Measurements from ENCODE around the gene ZPR1.
"Not testable (repeated sequence)": the region's sequence is repeated elsewhere in the genome, so short reads cannot be mapped to it uniquely, and the experiment has no call there.

The ZPR1 gene

DNA sequence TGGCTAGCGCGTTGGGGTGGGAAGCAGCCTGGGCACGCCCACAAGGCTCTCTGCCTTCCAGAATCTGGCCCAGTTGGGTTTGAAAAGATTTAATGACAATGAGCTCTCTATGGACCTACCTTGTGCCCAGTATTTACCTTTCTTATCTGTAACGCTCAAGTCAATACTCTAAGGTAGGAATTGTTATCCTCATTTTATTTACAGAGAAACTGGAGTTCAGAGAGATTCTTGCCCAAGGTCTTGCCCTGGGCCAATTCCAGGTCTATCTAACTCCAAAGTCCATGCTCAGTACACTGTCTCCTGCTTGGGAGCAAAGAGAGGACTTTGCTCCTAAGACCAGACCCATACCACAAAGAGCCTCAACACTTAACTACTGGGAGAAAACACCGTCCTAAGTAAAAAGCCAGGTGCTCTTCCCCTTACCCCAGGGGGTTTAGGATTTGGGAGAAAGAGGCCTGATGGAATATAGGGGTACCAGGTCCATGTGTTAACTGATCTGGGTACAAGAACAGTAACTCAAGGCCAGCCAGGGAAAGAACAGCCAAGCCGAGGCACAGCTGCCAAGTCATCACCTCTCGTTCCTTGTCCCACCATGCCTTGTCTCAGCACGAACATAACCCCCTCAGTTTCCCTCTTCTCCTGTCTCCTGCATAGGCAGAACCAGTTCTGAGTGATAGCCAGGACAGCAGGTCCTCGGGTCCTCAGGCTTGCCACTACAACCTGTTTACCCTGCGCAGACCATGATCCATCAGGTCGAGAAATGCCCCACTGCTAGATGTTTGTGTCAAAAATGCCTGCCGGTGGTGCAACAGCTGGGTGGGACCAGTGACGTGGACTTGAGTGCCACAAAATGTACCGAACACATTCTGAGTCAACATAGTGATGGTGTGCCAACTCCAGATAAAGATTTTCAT is 20.7 kb upstream of the ZPR1 start:
- ATAC-seq (no peak), DNase-seq (no peak)
- Mint-ChIP-seq H3K4me1 (no peaks in the 10 kb centered on the region), H3K9me3 (no peaks in the 10 kb centered on the region), H3K4me3 (no peak overlapping the region), H3K27ac (no peak overlapping the region), H3K27me3 (no peaks in the 10 kb centered on the region)

GRCh38 chr11:116807601-116808261 is 19.9 kb upstream of the ZPR1 start:
- Mint-ChIP-seq H3K27ac (no peak overlapping the region), H3K9me3 (no peaks in the 10 kb centered on the region), H3K4me1 (no peaks in the 10 kb centered on the region), H3K4me3 (no peak overlapping the region), H3K27me3 (no peaks in the 10 kb centered on the region)
- DNase-seq (no peak), ATAC-seq (no peak)

DNA sequence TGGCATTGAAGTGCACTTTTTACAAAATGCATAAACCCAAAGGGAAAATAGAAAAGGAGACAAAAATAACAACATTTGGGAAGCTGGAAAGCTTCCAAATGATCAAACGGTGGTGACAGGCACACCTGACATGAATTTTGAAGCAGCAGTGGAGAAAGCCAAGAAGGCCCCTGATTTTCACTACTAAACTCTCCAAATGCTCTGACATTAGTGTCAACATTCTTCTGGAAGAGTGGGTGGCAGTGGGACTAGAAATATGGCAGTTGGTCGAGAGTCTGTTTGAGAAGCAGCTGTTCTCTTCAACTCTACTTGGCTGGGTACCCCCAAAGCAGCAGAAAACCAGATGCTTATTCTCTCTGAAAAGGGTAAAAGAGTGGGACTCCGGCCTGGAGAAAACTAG is 16.2 kb upstream of the ZPR1 start:
- Mint-ChIP-seq H3K4me3 (no peak overlapping the region), H3K4me1 (no peaks in the 10 kb centered on the region), H3K9me3 (no peaks in the 10 kb centered on the region), H3K27ac (no peak overlapping the region), H3K27me3 (peaks cover 4% of the 10 kb centered on the region)
- no peak for DNase-seq
- no peak for ATAC-seq

- H3K4me1 Mint-ChIP-seq, DNase-seq, H3K27ac Mint-ChIP-seq, ATAC-seq, H3K9me3 Mint-ChIP-seq, H3K27me3 Mint-ChIP-seq, H3K4me3 Mint-ChIP-seq: not testable (repeated sequence)
Observed at GRCh38 chr11:116801662-116802061, 13.8 kb upstream of the ZPR1 start.

DNA sequence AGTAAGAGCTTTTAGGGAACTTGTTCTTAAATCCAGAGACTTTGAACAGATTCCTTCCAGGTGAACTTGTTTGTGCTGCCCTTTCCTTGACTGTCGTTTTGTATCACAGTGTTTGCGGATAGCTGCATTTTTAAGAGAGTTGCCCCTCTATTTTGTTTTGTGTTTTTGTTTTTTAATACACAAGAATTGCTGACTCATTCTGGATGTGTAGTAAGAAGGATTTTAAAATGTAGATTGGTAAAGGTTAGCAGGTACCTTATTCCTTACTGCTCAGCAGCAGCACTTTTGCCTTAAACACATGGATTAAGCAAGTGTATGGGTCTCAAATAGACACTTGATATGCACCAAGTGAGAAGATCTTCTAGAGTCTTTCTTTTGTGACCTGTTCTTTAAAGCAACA is 12.8 kb upstream of the ZPR1 start:
- H3K9me3 Mint-ChIP-seq, result no peaks in the 10 kb centered on the region
- H3K4me3 Mint-ChIP-seq, result no peak overlapping the region
- ATAC-seq (no peak), DNase-seq (no peak)
- H3K4me1 Mint-ChIP-seq, result no peaks in the 10 kb centered on the region
- peaks cover 10% of the 10 kb centered on the region for H3K27me3 Mint-ChIP-seq
- H3K27ac Mint-ChIP-seq, result no peak overlapping the region

DNA sequence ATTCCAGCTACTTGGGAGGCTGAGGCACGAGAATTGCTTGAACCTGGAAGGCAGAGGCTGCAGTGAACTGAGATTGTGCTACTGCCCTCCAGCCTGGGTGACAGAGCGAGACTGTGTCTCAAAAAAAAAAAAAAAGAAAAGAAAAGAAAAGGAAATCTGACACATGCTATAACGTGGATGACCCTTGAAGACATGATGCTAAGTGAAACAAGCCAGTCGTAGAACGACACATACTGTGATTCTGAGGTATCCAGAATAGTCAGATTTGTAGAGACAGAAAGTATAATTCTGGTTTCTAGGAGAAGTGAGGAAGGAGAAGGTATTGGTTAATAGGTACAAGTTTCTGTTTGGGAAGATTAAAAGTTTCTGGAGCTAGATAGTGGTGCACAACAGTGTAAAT is 10.5 kb upstream of the ZPR1 start:
- no peaks in the 10 kb centered on the region for H3K9me3 Mint-ChIP-seq
- DNase-seq (no peak), ATAC-seq (peak; percentile 57)
- H3K27ac Mint-ChIP-seq, result no peak overlapping the region
- no peaks in the 10 kb centered on the region for H3K4me1 Mint-ChIP-seq
- H3K4me3 Mint-ChIP-seq, result no peak overlapping the region
- H3K27me3 Mint-ChIP-seq, result peaks cover 18% of the 10 kb centered on the region

DNA sequence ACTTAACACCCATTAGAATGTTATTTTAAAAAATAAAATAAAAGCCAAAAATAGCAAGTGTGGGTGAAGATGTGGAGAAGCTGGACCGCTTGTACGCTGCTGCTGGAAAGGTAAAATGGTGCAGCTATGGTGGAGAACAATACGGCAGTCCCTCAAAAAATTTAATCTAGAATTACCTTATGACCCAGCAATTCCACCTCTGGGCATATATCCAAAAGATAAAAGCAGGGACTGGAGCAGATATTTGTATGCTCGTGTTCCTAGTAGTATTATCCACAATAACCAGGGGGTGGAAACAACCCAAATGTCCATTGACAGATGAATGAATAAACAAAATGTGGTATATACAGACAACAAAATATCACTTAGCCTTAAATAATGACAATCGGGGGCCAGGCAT is 10.0 kb upstream of the ZPR1 start:
- H3K4me1 Mint-ChIP-seq, result no peaks in the 10 kb centered on the region
- DNase-seq (no peak), ATAC-seq (no peak)
- H3K9me3 Mint-ChIP-seq, result no peaks in the 10 kb centered on the region
- H3K4me3 Mint-ChIP-seq, result no peak overlapping the region
- H3K27me3 Mint-ChIP-seq, result peaks cover 18% of the 10 kb centered on the region
- no peak overlapping the region for H3K27ac Mint-ChIP-seq

DNA sequence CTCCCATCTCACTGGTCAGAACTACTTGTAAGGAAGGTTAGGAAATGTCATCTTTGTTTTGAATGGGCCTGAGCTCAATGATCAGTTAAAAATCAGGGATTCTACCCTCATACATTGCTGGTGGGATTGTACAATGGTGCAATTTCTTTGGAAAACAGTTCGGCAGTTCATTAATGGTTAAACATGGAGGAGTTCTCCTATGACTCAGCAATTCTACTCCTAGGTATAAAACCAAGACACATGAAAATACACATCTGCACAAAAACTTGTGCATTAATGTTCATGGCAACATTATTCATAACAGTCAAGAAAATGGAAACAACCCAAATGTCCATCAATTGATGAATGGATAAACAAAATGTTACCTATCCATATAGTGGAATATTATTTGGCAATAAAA is 8.7 kb upstream of the ZPR1 start:
- DNase-seq (no peak), ATAC-seq (no peak)
- Mint-ChIP-seq H3K4me1 (peaks cover 2% of the 10 kb centered on the region), H3K4me3 (no peak overlapping the region), H3K27ac (no peak overlapping the region), H3K27me3 (peaks cover 18% of the 10 kb centered on the region), H3K9me3 (no peaks in the 10 kb centered on the region)

- Mint-ChIP-seq H3K9me3 (no peaks in the 10 kb centered on the region), H3K27me3 (peaks cover 26% of the 10 kb centered on the region), H3K4me1 (peaks cover 13% of the 10 kb centered on the region), H3K4me3 (no peak overlapping the region), H3K27ac (no peak overlapping the region)
- DNase-seq (no peak), ATAC-seq (no peak)
Observed at GRCh38 chr11:116794851-116795250, 7.0 kb upstream of the ZPR1 start.

DNA sequence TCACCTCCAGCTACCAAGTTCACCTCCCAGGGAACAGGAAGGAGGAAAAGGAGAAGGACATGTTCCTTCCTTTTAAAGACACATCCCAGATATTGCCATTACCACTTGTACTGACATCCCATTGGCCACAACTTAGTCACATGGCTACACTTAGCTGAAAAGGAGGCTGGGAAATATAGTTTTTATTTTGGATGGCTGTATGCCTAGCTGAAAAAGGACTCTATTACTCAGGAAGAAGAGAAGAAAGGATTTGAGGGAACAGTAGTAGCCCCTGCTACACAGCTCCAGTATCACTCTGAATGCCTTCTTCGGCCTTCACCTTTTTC is 5.9 kb upstream of the ZPR1 start:
- Mint-ChIP-seq H3K27me3 (peaks cover 20% of the 10 kb centered on the region), H3K4me1 (peaks cover 14% of the 10 kb centered on the region), H3K9me3 (no peaks in the 10 kb centered on the region), H3K4me3 (no peak overlapping the region), H3K27ac (no peak overlapping the region)
- no peak for ATAC-seq
- DNase-seq, result no peak

GRCh38 chr11:116792869-116793771 is 5.3 kb upstream of the ZPR1 start:
- H3K27ac Mint-ChIP-seq, result no peak overlapping the region
- no peak for DNase-seq

GRCh38 chr11:116792144-116792868 is 4.5 kb upstream of the ZPR1 start:
- ATAC-seq, result no peak
- H3K27ac Mint-ChIP-seq, result no peak overlapping the region
- no peak for DNase-seq
- H3K4me1 Mint-ChIP-seq, result peaks cover 21% of the 10 kb centered on the region
- no peak overlapping the region for H3K4me3 Mint-ChIP-seq
- H3K27me3 Mint-ChIP-seq, result peaks cover 17% of the 10 kb centered on the region
- H3K9me3 Mint-ChIP-seq, result no peaks in the 10 kb centered on the region

More at GRCh38 chr11:116792869-116793771, 5.3 kb upstream of the ZPR1 start:
- peaks cover 20% of the 10 kb centered on the region for H3K4me1 Mint-ChIP-seq
- H3K9me3 Mint-ChIP-seq, result no peaks in the 10 kb centered on the region
- no peak overlapping the region for H3K4me3 Mint-ChIP-seq
- peaks cover 17% of the 10 kb centered on the region for H3K27me3 Mint-ChIP-seq
- no peak for ATAC-seq

GRCh38 chr11:116791813-116792143 is 4.0 kb upstream of the ZPR1 start, which contains the start of gene APOA5:
Gene APOA5 (minus strand): TSS chr11:116791879. CDS start chr11:116791860, 19 bp downstream.
- peaks cover 17% of the 10 kb centered on the region for H3K27me3 Mint-ChIP-seq
- DNase-seq (no peak), ATAC-seq (no peak)
- peaks cover 27% of the 10 kb centered on the region for H3K4me1 Mint-ChIP-seq
- no peaks in the 10 kb centered on the region for H3K9me3 Mint-ChIP-seq
- peak within 1 kb of the TSS in 1 of 2 donors; percentile 60 for H3K27ac Mint-ChIP-seq
- H3K4me3 Mint-ChIP-seq, result peak within 1 kb of the TSS in 1 of 2 donors; percentile 63

DNA sequence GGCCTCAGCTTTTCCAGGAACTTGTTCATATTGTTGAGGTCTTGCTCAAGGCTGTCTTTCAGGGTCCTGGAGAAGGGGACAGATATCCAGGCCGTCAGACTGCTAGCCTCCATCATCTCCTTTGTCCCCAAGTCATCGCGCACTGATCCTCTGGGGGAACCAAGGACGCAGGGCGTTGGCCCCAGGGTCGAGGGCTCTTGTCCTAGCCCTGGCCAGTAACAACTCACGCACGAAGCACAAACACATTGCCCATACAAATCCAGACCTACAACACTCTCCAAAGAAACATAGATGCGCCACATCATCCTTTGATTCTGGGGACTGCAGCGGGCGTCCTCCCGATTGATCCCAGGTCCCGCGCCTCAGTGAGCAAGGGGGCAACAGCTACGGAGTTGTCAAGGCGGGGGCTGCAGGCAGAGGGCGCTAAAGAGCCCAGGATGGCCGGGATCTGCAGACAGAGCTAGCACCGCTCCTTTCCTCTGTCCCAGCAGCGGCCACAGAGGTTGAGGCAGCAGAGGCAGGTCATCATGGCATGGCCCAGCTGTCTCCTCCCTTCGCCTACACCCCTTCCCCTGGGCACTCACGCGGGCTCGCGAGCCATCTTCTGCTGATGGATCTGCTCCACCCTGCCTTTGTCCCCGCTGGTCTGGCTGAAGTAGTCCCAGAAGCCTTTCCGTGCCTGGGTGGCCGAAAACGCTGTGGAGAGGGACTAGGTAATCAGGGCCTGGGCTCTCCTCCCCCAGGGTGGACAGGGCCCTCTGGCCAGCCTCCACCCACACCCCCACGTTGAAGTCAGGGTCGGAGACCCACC is 3.4 kb upstream of the ZPR1 start:
- Mint-ChIP-seq H3K27ac (peak overlapping the region in 1 of 2 donors; percentile 60), H3K4me1 (peaks cover 32% of the 10 kb centered on the region), H3K27me3 (peaks cover 17% of the 10 kb centered on the region), H3K4me3 (peak overlapping the region in 1 of 2 donors; percentile 63), H3K9me3 (no peaks in the 10 kb centered on the region)
- ATAC-seq, result peak; percentile 71
- DNase-seq, result peak; percentile 75 to 78
